ENCODE results near the gene TBC1D20.
A peak's percentile ranks its signal among the peaks of the same experiment; 100 is the strongest.

TBC1D20 gene

GRCh38 chr20:475463-476357 lies 13.4 kb upstream of the TBC1D20 start:
- Histone ChIP-seq H3K4me3 (ENCODE audit: low read depth in 1 of 5, low read length in 5 of 5) (no peak overlapping the region), H3K9ac (ENCODE audit: low read length in 5 of 5) (no peak overlapping the region), H3K27ac (ENCODE audit: low read depth, low read length) (no peak overlapping the region), H3K4me1 (ENCODE audit: control insufficient read depth in 5 of 5, insufficient read depth in 5 of 5, low read length in 5 of 5) (peaks cover 0 to 12% (median 2%) of the 10 kb centered on the region in 5 donors), H3K9me3 (ENCODE audit: control insufficient read depth in 5 of 5, low read length in 5 of 5) (no peaks in the 10 kb centered on the region), H3K36me3 (ENCODE audit: control insufficient read depth in 5 of 5, insufficient read depth in 5 of 5, low read length in 5 of 5) (peaks cover 2 to 11% (median 4%) of the 10 kb centered on the region in 5 donors), H3K27me3 (ENCODE audit: control insufficient read depth in 5 of 5, insufficient read depth in 4 of 5, low read length in 5 of 5) (no peaks in the 10 kb centered on the region)

DNA sequence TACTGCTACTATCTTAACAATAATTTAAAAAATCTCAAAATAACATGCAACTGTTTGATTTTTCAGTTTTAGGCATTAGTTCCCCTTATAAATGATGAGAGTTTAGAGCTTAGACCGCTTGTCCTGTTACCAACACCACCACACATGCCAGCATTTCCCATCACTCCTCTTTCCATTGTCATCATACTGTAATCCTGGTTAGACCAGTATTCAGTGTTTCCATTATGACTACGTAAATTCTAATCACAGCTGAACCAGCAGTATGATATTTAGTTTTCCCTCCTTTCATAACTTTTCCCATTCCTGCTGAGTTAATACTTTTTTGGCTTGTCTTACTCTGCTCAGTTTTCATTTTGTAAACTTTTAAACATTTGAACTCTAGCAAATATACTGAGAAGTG lies 12.2 kb upstream of the TBC1D20 start:
- Histone ChIP-seq H3K9ac (ENCODE audit: low read length in 5 of 5) (no peak overlapping the region), H3K4me1 (ENCODE audit: control insufficient read depth in 5 of 5, insufficient read depth in 5 of 5, low read length in 5 of 5) (peaks cover 0 to 12% (median 2%) of the 10 kb centered on the region in 5 donors), H3K9me3 (ENCODE audit: control insufficient read depth in 5 of 5, low read length in 5 of 5) (peaks cover 0 to 4% (median 3%) of the 10 kb centered on the region in 5 donors), H3K27ac (ENCODE audit: low read depth, low read length) (no peak overlapping the region), H3K27me3 (ENCODE audit: control insufficient read depth in 5 of 5, insufficient read depth in 4 of 5, low read length in 5 of 5) (no peaks in the 10 kb centered on the region), H3K36me3 (ENCODE audit: control insufficient read depth in 5 of 5, insufficient read depth in 5 of 5, low read length in 5 of 5) (peaks cover 0 to 11% (median 2%) of the 10 kb centered on the region in 5 donors), H3K4me3 (ENCODE audit: low read depth in 1 of 5, low read length in 5 of 5) (no peak overlapping the region)

- Histone ChIP-seq H3K4me1 (ENCODE audit: control insufficient read depth in 5 of 5, insufficient read depth in 5 of 5, low read length in 5 of 5) (peaks cover 0 to 4% (median 0%) of the 10 kb centered on the region in 5 donors), H3K4me3 (ENCODE audit: low read depth in 1 of 5, low read length in 5 of 5) (no peak overlapping the region), H3K9ac (ENCODE audit: low read length in 5 of 5) (no peak overlapping the region)
Observed at GRCh38 chr20:472889-473292, 10.6 kb upstream of the TBC1D20 start.

GRCh38 chr20:472137-472846 lies 10.0 kb upstream of the TBC1D20 start:
- H3K4me1 ChIP-seq (ENCODE audit: control insufficient read depth in 5 of 5, insufficient read depth in 5 of 5, low read length in 5 of 5): peaks cover 0 to 3% (median 0%) of the 10 kb centered on the region in 5 donors
- peaks cover 0 to 3% (median 0%) of the 10 kb centered on the region in 5 donors for H3K36me3 ChIP-seq (ENCODE audit: control insufficient read depth in 5 of 5, insufficient read depth in 5 of 5, low read length in 5 of 5)
- H3K9ac ChIP-seq (ENCODE audit: low read length in 5 of 5): no peak overlapping the region
- no peak overlapping the region for H3K4me3 ChIP-seq (ENCODE audit: low read depth in 1 of 5, low read length in 5 of 5)
- H3K27me3 ChIP-seq (ENCODE audit: control insufficient read depth in 5 of 5, insufficient read depth in 4 of 5, low read length in 5 of 5): peaks cover 0 to 6% (median 0%) of the 10 kb centered on the region in 5 donors
- H3K9me3 ChIP-seq (ENCODE audit: control insufficient read depth in 5 of 5, low read length in 5 of 5): peaks cover 0 to 4% (median 3%) of the 10 kb centered on the region in 5 donors
- H3K27ac ChIP-seq (ENCODE audit: low read depth, low read length): no peak overlapping the region

More at GRCh38 chr20:472889-473292, 10.6 kb upstream of the TBC1D20 start:
- peaks cover 0 to 4% (median 3%) of the 10 kb centered on the region in 5 donors for H3K9me3 ChIP-seq (ENCODE audit: control insufficient read depth in 5 of 5, low read length in 5 of 5)
- no peak overlapping the region for H3K27ac ChIP-seq (ENCODE audit: low read depth, low read length)
- H3K27me3 ChIP-seq (ENCODE audit: control insufficient read depth in 5 of 5, insufficient read depth in 4 of 5, low read length in 5 of 5): peaks cover 0 to 6% (median 0%) of the 10 kb centered on the region in 5 donors
- H3K36me3 ChIP-seq (ENCODE audit: control insufficient read depth in 5 of 5, insufficient read depth in 5 of 5, low read length in 5 of 5): peaks cover 0 to 4% (median 0%) of the 10 kb centered on the region in 5 donors

- Histone ChIP-seq H3K9ac (ENCODE audit: low read length in 5 of 5) (no peak overlapping the region), H3K4me1 (ENCODE audit: control insufficient read depth in 5 of 5, insufficient read depth in 5 of 5, low read length in 5 of 5) (no peaks in the 10 kb centered on the region), H3K4me3 (ENCODE audit: low read depth in 1 of 5, low read length in 5 of 5) (no peak overlapping the region), H3K27ac (ENCODE audit: low read depth, low read length) (no peak overlapping the region), H3K36me3 (ENCODE audit: control insufficient read depth in 5 of 5, insufficient read depth in 5 of 5, low read length in 5 of 5) (peaks cover 0 to 3% (median 0%) of the 10 kb centered on the region in 5 donors), H3K9me3 (ENCODE audit: control insufficient read depth in 5 of 5, low read length in 5 of 5) (peaks cover 0 to 4% (median 3%) of the 10 kb centered on the region in 5 donors), H3K27me3 (ENCODE audit: control insufficient read depth in 5 of 5, insufficient read depth in 4 of 5, low read length in 5 of 5) (peaks cover 0 to 6% (median 0%) of the 10 kb centered on the region in 5 donors)
Observed at GRCh38 chr20:469746-470490, 7.6 kb upstream of the TBC1D20 start.

- Histone ChIP-seq H3K9ac (ENCODE audit: low read length in 5 of 5) (no peak overlapping the region), H3K9me3 (ENCODE audit: control insufficient read depth in 5 of 5, low read length in 5 of 5) (peaks cover 0 to 4% (median 3%) of the 10 kb centered on the region in 5 donors), H3K27me3 (ENCODE audit: control insufficient read depth in 5 of 5, insufficient read depth in 4 of 5, low read length in 5 of 5) (peaks cover 0 to 6% (median 0%) of the 10 kb centered on the region in 5 donors), H3K27ac (ENCODE audit: low read depth, low read length) (no peak overlapping the region), H3K36me3 (ENCODE audit: control insufficient read depth in 5 of 5, insufficient read depth in 5 of 5, low read length in 5 of 5) (no peaks in the 10 kb centered on the region), H3K4me1 (ENCODE audit: control insufficient read depth in 5 of 5, insufficient read depth in 5 of 5, low read length in 5 of 5) (peaks cover under 1 to 4% (median 4%) of the 10 kb centered on the region in 5 donors), H3K4me3 (ENCODE audit: low read depth in 1 of 5, low read length in 5 of 5) (no peak overlapping the region)
Observed at GRCh38 chr20:467755-468154, 5.4 kb upstream of the TBC1D20 start.

GRCh38 chr20:461254-462198 lies 807 bp downstream of the TBC1D20 start:
- Histone ChIP-seq H3K27me3 (ENCODE audit: control insufficient read depth in 5 of 5, insufficient read depth in 4 of 5, low read length in 5 of 5) (no peaks in the 10 kb centered on the region), H3K27ac (ENCODE audit: low read depth, low read length) (peak overlapping the region; percentile 87), H3K36me3 (ENCODE audit: control insufficient read depth in 5 of 5, insufficient read depth in 5 of 5, low read length in 5 of 5) (no peaks in the 10 kb centered on the region), H3K9ac (ENCODE audit: low read length in 5 of 5) (peak overlapping the region; percentile 84 to 95 (median 94)), H3K4me1 (ENCODE audit: control insufficient read depth in 5 of 5, insufficient read depth in 5 of 5, low read length in 5 of 5) (peaks cover 2 to 43% (median 37%) of the 10 kb centered on the region in 5 donors), H3K9me3 (ENCODE audit: control insufficient read depth in 5 of 5, low read length in 5 of 5) (no peaks in the 10 kb centered on the region), H3K4me3 (ENCODE audit: low read depth in 1 of 5, low read length in 5 of 5) (peak overlapping the region; percentile 86 to 93 (median 89))

DNA sequence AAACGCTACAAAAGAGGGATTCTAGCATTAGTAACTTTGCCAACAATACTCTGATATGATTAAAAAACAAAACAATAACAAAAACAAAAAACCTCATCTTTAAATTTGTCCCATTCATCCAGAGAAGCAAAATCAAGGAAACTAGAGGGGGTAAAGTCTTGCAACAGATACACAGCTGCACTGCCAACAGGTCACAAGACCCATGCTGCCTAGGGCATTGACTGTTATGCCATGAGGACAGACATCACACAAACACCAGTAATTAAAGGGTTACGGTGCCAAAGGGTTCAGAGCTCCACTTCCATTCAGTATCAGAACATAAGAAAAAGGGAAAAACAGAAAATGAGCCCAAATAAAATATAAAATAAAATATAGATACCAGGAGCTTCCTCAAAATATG lies 1.6 kb downstream of the TBC1D20 start:
- H3K4me3 ChIP-seq (ENCODE audit: low read depth in 1 of 5, low read length in 5 of 5): peak overlapping the region in 4 of 5 donors; percentile 86 to 93 (median 90)
- no peaks in the 10 kb centered on the region for H3K9me3 ChIP-seq (ENCODE audit: control insufficient read depth in 5 of 5, low read length in 5 of 5)
- no peaks in the 10 kb centered on the region for H3K36me3 ChIP-seq (ENCODE audit: control insufficient read depth in 5 of 5, insufficient read depth in 5 of 5, low read length in 5 of 5)
- peak overlapping the region in 4 of 5 donors; percentile 47 to 95 (median 94) for H3K9ac ChIP-seq (ENCODE audit: low read length in 5 of 5)
- H3K4me1 ChIP-seq (ENCODE audit: control insufficient read depth in 5 of 5, insufficient read depth in 5 of 5, low read length in 5 of 5): peaks cover 2 to 47% (median 37%) of the 10 kb centered on the region in 5 donors
- peak overlapping the region; percentile 87 for H3K27ac ChIP-seq (ENCODE audit: low read depth, low read length)
- no peaks in the 10 kb centered on the region for H3K27me3 ChIP-seq (ENCODE audit: control insufficient read depth in 5 of 5, insufficient read depth in 4 of 5, low read length in 5 of 5)

DNA sequence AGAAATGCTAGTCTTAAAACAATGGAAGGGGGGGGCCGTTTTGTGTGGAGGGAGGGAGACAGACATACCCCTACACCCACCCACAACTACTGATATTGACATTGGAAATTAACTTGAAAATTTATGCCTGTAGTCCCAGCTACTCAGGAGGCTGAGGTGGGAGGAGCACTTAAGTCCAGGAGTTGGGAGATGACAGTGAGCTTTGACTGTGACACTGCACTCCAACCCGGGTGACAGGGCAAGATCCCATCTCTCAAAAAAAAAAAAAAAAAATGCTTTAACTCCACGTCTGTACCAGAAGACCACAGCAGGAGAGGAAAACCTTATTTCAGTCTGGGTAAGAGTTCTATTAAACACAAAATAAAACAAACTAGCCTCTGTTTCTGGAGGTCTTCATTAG lies 2.2 kb downstream of the TBC1D20 start:
- peaks cover 2 to 47% (median 37%) of the 10 kb centered on the region in 5 donors for H3K4me1 ChIP-seq (ENCODE audit: control insufficient read depth in 5 of 5, insufficient read depth in 5 of 5, low read length in 5 of 5)
- no peaks in the 10 kb centered on the region for H3K9me3 ChIP-seq (ENCODE audit: control insufficient read depth in 5 of 5, low read length in 5 of 5)
- peak overlapping the region in 2 of 5 donors; percentile 40 to 93 for H3K4me3 ChIP-seq (ENCODE audit: low read depth in 1 of 5, low read length in 5 of 5)
- peak overlapping the region in 4 of 5 donors; percentile 39 to 95 (median 70) for H3K9ac ChIP-seq (ENCODE audit: low read length in 5 of 5)
- no peaks in the 10 kb centered on the region for H3K27me3 ChIP-seq (ENCODE audit: control insufficient read depth in 5 of 5, insufficient read depth in 4 of 5, low read length in 5 of 5)
- no peaks in the 10 kb centered on the region for H3K36me3 ChIP-seq (ENCODE audit: control insufficient read depth in 5 of 5, insufficient read depth in 5 of 5, low read length in 5 of 5)
- H3K27ac ChIP-seq (ENCODE audit: low read depth, low read length): peak overlapping the region; percentile 87

All from subcutaneous abdominal adipose tissue (tissue), 5 donors.